GM12878 (cell line): ENCODE measurements around the gene MTFP1. TPM values are rescaled to one million over a fixed set of nuclear protein-coding genes. Genes with fewer than 3 reads are reported as not detected.

Source experiments
- ATAC-seq: fragments of 200-7000 bp; cut with Tn5 transposase; 3 replicates; pipeline ENCODE4 v1.9.1; 2020; ENCODE audit warnings: mild to moderate bottlenecking, moderate library complexity
- BruUV-seq: library from RNA; stranded (reverse); fragments of 400-500 nt; replicated peaks from 2 replicates; lab custom pipeline; 2021; lab: Mats Ljungman, UMichigan
- CTCF ChIA-PET: fragments of 300-600 bp; sonication (Branson Sonifier 250); formaldehyde crosslinking; extraction: SDS; loops from one replicate; lab custom pipeline; 2021; ENCODE audit warnings: inconsistent platforms; lab: Yijun Ruan, JAX
- POLR2A ChIA-PET: fragments of 350-600 bp; formaldehyde crosslinking; extraction: SDS; loops from one replicate; lab custom pipeline; 2021; ENCODE audit warnings: inconsistent platforms; lab: Charles Lee
- RAD21 ChIA-PET: fragments of 300-600 bp; sonication (Branson Sonifier 250); formaldehyde crosslinking; loops from one replicate; lab custom pipeline; 2023; ENCODE audit warnings: antibody characterized with exemption; ENCODE audit not compliant: unreplicated experiment; lab: Charles Lee
- SMC1A ChIA-PET: fragments of 300-600 bp; sonication (Branson Sonifier 250); formaldehyde crosslinking; loops from one replicate; lab custom pipeline; 2023; ENCODE audit not compliant: unreplicated experiment, uncharacterized antibody; lab: Charles Lee
- DNase-seq: peaks from one replicate; pipeline ENCODE4 v3.0.0-alpha.2; 2011; ENCODE audit warnings: low read depth, low spot score
- FAIRE-seq: peaks from 3 replicates; lab custom pipeline; 2011; peaks lifted over from hg19 to GRCh38; lab: Jason Lieb, UNC
- H2AFZ ChIP-seq: 2 replicates; pipeline ENCODE4 v1.6.0; 2011; ENCODE audit warnings: low read depth, low read length, control low read depth; ENCODE audit not compliant: control insufficient read depth
- H3K27ac ChIP-seq: 2 replicates; pipeline ENCODE4 v1.5.1; 2011; ENCODE audit warnings: control low read depth; ENCODE audit not compliant: control insufficient read depth, insufficient read depth
- H3K27me3 ChIP-seq, 2 experiments: replicated peaks in 1 of 2; 2 replicates each; pipeline versions ENCODE4 v1.6.0 to v1.6.1; 2011; ENCODE audit warnings: low read length in 1 of 2; ENCODE audit not compliant: control insufficient read depth in 2 of 2, insufficient read depth in 2 of 2
- H3K36me3 ChIP-seq, 2 experiments: 2 replicates each; pipeline ENCODE4 v1.5.1; 2011; ENCODE audit warnings: low read length in 1 of 2; ENCODE audit not compliant: control insufficient read depth in 2 of 2, insufficient read depth in 2 of 2
- H3K4me1 ChIP-seq: 2 replicates; pipeline ENCODE4 v1.6.1; 2011; ENCODE audit warnings: mild to moderate bottlenecking, low read length, moderate library complexity, mixed read lengths; ENCODE audit not compliant: control insufficient read depth, insufficient read depth
- H3K4me2 ChIP-seq: 2 replicates; pipeline ENCODE4 v1.6.0; 2011; ENCODE audit warnings: control low read depth; ENCODE audit not compliant: control insufficient read depth, insufficient read depth
- H3K4me3 ChIP-seq: fragments of 200-600 bp; sonication (generic); 2 replicates; pipeline ENCODE4 v1.5.1; 2016
- H3K79me2 ChIP-seq: 2 replicates; pipeline ENCODE4 v1.6.0; 2011; ENCODE audit warnings: low read length; ENCODE audit not compliant: control insufficient read depth, insufficient read depth
- H3K9ac ChIP-seq: 2 replicates; pipeline ENCODE4 v1.8.0; 2011; ENCODE audit warnings: low read length, control low read depth, mixed read lengths; ENCODE audit not compliant: control insufficient read depth, insufficient read depth
- H3K9me3 ChIP-seq: replicated peaks from 3 replicates; pipeline ENCODE4 v1.5.1; 2011; ENCODE audit warnings: mild to moderate bottlenecking, low read length; ENCODE audit not compliant: control insufficient read depth, insufficient read depth
- H4K20me1 ChIP-seq: 2 replicates; pipeline ENCODE4 v1.6.0; 2011; ENCODE audit not compliant: control insufficient read depth, insufficient read depth
- BMI1 ChIP-seq: fragments of 450-650 bp; IDR thresholded peaks from 2 replicates; pipeline ENCODE4 v1.6.1; 2016; ENCODE audit warnings: mild to moderate bottlenecking, moderate library complexity, borderline replicate concordance
- HDAC6 ChIP-seq: fragments of 200-600 bp; sonication (generic); IDR thresholded peaks from one replicate; pipeline ENCODE4 v1.8.0; 2017; ENCODE audit warnings: antibody characterized with exemption; ENCODE audit not compliant: unreplicated experiment
- JUNB ChIP-seq: IDR thresholded peaks from 2 replicates; pipeline ENCODE4 v1.6.1; 2016; ENCODE audit warnings: antibody characterized with exemption, mild to moderate bottlenecking
- JUND ChIP-seq: IDR thresholded peaks from 2 replicates; pipeline ENCODE4 v1.6.1; 2012; ENCODE audit warnings: low read depth, mild to moderate bottlenecking, low read length, improper control_type of control experiment, moderate library complexity
- MTA3 ChIP-seq: IDR thresholded peaks from 2 replicates; pipeline ENCODE4 v1.6.1; 2012; ENCODE audit warnings: low read length, inconsistent platforms, borderline replicate concordance
- TAF1 ChIP-seq: IDR thresholded peaks from 2 replicates; pipeline ENCODE4 v1.6.1; 2011; ENCODE audit warnings: mild to moderate bottlenecking, low read depth, low read length, borderline replicate concordance
- WRNIP1 ChIP-seq: IDR thresholded peaks from 2 replicates; pipeline ENCODE4 v1.6.1; 2011; ENCODE audit warnings: low read depth, low read length, improper control_type of control experiment, borderline replicate concordance
- ZNF274 ChIP-seq: IDR thresholded peaks from one replicate; pipeline ENCODE4 v1.8.0; 2011; ENCODE audit not compliant: insufficient read length, insufficient read depth
- WGBS: methylation state at CpG from one replicate; pipeline ENCODE4 v1.1.6; 2016; ENCODE audit warnings: low lambda C conversion rate; ENCODE audit not compliant: insufficient replicate concordance, insufficient coverage; ENCODE audit errors: missing lambda C conversion rate; 5-methylcytosine and 5-hydroxymethylcytosine counted together
- in situ Hi-C: fragments of 300-500 bp; cut with MboI; formaldehyde crosslinking; loops from 9 replicates; pipeline ENCODE4 v1.14.3; 2018; ENCODE audit warnings: mixed read lengths
- intact Hi-C: fragments of 100-400 bp; cut with micrococcal nuclease; formaldehyde crosslinking; loops from one replicate; pipeline ENCODE4 v1.14.2; 2022; ENCODE audit not compliant: unreplicated experiment
- polyA plus RNA-seq, 11 experiments: library from polyadenylated mRNA; depleted of rRNA in 4 of 11; unstranded in 6 of 11; stranded (reverse) in 5 of 11; fragments of >200 nt; fragmentation: Nextera tagmentation in 4 of 11; fragmentation: Illumina TruSeq in 1 of 11; extraction: Ambion mirVana in 4 of 11; extraction: Trizol in 1 of 11; gene quantifications; 1 replicate in 1 of 11; 2 replicates in 10 of 11; pipeline versions ENCODE4 v1.2.1 to v1.2.3, GENCODE V29; 2011 to 2016; ENCODE audit warnings: inconsistent platforms in 2 of 11, missing spikeins in 2 of 11, low read depth in 1 of 11
- total RNA-seq, 4 experiments: library from RNA; depleted of rRNA in 3 of 4; stranded (reverse); fragments of >200 nt in 3 of 4; fragmentation: Illumina TruSeq in 1 of 4; extraction: Trizol in 1 of 4; gene quantifications; 2 replicates each; pipeline versions ENCODE4 v1.2.1 to v1.2.3, GENCODE V29; 2013 to 2021
- TF ChIP-seq, protein P1 (sequence below): fragments of 450-650 bp; conservative IDR thresholded peaks from 2 replicates; pipeline ENCODE4 v1.6.1; 2017; ENCODE audit warnings: mild to moderate bottlenecking, moderate library complexity
- TF ChIP-seq, protein P2 (sequence below): IDR thresholded peaks from 2 replicates; pipeline ENCODE4 v1.6.1; 2011; ENCODE audit warnings: mild to moderate bottlenecking, low read depth, low read length, moderate library complexity; ENCODE audit not compliant: insufficient replicate concordance

The MTFP1 gene
- total and polyA plus RNA-seq, 10 of the 15 experiments (the other 5 are each of a cell fraction or from before 2014, with no cell fraction given), result 20.5 to 133 (median 59.8) TPM

DNA sequence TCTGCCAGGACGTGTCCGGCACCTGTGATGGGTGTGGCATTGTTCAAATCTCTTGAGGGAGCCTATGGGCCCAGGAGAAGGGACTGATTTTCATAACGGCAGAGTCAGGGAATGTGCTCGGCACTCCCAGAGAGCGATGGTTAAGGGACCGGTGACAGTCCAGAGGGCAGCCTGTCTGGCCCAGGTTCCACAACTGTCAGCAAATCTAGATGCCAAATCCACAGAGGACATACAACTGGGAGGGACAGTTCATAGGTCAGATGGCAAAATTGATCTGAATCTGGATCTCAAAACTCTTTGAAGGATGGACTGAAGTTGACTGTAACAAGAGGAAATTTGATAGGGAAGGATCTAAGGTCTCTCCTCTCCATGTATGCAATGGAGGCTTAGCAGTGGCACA is 21.3 kb upstream of the MTFP1 start:
- no peaks in the 10 kb centered on the region for H4K20me1 ChIP-seq
- in situ Hi-C loops, result no loop called here
- CTCF ChIA-PET, result interaction anchor here (2.7 kb wide), 1 partner anchor 11 kb away, joined by 12 read pairs; no protein-coding TSS in a partner anchor
- BruUV-seq, result no TSS peak
- no peak overlapping the region for H3K4me2 ChIP-seq
- H3K9ac ChIP-seq, result no peak overlapping the region
- no peaks in the 10 kb centered on the region for H3K27me3 ChIP-seq
- no peak overlapping the region for H3K27ac ChIP-seq
- 0 out of 2 replicates have a peak, but pooled peaks cover 5% of the 10 kb centered on the region for H3K4me1 ChIP-seq
- no peaks in the 10 kb centered on the region for H3K79me2 ChIP-seq
- RAD21 ChIA-PET, result no interaction called here
- intact Hi-C loops, result no loop called here
- H3K4me3 ChIP-seq, result no peak overlapping the region
- POLR2A ChIA-PET, result interaction anchor here (0.9 to 2.9 kb wide), 2 partner anchors 8 to 18 kb away, joined by 3 to 10 read pairs; no protein-coding TSS in a partner anchor
- H2AFZ ChIP-seq, result no peak overlapping the region
- FAIRE-seq, result no peak
- no peaks in the 10 kb centered on the region for H3K9me3 ChIP-seq
- TF ChIP-seq BMI1, result no peak
- TF ChIP-seq HDAC6, result no peak
- TF ChIP-seq ZNF274, result no peak
- TF ChIP-seq JUNB, result no peak
- no peak for TF ChIP-seq JUND
- no peaks in the 10 kb centered on the region; a peak in 1 of 4 replicates for H3K36me3 ChIP-seq
- WGBS, result 78% methylated on average over 6 of the region's 6 CpGs
- SMC1A ChIA-PET, result no interaction called here
- ATAC-seq, result no peak
- no peak for DNase-seq

DNA sequence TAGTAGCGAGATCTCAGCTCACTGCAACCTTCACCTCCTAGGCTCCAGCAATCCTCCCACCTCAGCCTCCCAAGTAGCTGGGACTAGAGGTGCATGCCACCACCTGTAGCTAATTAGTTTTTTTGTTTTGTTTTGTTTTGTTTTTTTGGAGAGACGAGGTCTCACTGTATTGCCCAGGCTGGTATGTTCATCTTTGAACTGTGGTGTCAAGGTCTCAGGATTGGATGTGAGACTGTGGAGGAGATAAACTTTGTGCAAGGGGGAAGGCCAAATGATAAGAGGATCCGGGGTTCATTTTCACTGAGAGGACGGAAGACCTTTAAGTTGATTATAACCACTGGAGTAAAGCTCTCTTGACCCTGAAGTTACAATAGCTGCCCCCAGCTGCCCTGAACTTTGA is 19.8 kb upstream of the MTFP1 start:
- CTCF ChIA-PET, result interaction anchor here (0.6 to 2.7 kb wide), 8 partner anchors 11 to 294 kb away, joined by 3 to 12 read pairs (median 3); partner anchors contain the start of gene RNF215
- POLR2A ChIA-PET, result interaction anchor here (0.9 to 2.9 kb wide), 2 partner anchors 13 to 17 kb away, joined by 3 to 10 read pairs; no protein-coding TSS in a partner anchor
- no peak overlapping the region for H3K27ac ChIP-seq
- H2AFZ ChIP-seq, result no peak overlapping the region
- in situ Hi-C loops (no loop called here), intact Hi-C loops (no loop called here)
- SMC1A ChIA-PET, result interaction anchor here (0.6 to 1.3 kb wide), 3 partner anchors 9 to 1552 kb away, joined by 4 to 5 read pairs (median 4); no protein-coding TSS in a partner anchor
- H3K4me2 ChIP-seq, result no peak overlapping the region
- no peak for ATAC-seq
- RAD21 ChIA-PET, result interaction anchor here (0.8 kb wide), 1 partner anchor 21 kb away, joined by 4 read pairs; no protein-coding TSS in a partner anchor
- no peaks in the 10 kb centered on the region; a peak in 1 of 4 replicates for H3K36me3 ChIP-seq
- DNase-seq, result no peak
- H3K4me1 ChIP-seq, result 0 out of 2 replicates have a peak, but pooled peaks cover 5% of the 10 kb centered on the region
- no peak for TF ChIP-seq TAF1
- TF ChIP-seq WRNIP1, result no peak
- TF ChIP-seq, protein P1, sequence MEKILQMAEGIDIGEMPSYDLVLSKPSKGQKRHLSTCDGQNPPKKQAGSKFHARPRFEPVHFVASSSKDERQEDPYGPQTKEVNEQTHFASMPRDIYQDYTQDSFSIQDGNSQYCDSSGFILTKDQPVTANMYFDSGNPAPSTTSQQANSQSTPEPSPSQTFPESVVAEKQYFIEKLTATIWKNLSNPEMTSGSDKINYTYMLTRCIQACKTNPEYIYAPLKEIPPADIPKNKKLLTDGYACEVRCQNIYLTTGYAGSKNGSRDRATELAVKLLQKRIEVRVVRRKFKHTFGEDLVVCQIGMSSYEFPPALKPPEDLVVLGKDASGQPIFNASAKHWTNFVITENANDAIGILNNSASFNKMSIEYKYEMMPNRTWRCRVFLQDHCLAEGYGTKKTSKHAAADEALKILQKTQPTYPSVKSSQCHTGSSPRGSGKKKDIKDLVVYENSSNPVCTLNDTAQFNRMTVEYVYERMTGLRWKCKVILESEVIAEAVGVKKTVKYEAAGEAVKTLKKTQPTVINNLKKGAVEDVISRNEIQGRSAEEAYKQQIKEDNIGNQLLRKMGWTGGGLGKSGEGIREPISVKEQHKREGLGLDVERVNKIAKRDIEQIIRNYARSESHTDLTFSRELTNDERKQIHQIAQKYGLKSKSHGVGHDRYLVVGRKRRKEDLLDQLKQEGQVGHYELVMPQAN, result no peak
- TF ChIP-seq, protein P2, sequence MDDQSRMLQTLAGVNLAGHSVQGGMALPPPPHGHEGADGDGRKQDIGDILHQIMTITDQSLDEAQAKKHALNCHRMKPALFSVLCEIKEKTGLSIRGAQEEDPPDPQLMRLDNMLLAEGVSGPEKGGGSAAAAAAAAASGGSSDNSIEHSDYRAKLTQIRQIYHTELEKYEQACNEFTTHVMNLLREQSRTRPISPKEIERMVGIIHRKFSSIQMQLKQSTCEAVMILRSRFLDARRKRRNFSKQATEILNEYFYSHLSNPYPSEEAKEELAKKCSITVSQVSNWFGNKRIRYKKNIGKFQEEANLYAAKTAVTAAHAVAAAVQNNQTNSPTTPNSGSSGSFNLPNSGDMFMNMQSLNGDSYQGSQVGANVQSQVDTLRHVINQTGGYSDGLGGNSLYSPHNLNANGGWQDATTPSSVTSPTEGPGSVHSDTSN, result no peak
- TF ChIP-seq MTA3, result no peak
- no peak overlapping the region for H3K9ac ChIP-seq
- H3K9me3 ChIP-seq, result no peaks in the 10 kb centered on the region
- H3K4me3 ChIP-seq, result no peak overlapping the region
- BruUV-seq, result no TSS peak
- WGBS, result 58% methylated on average over 4 of the region's 4 CpGs
- no peak for FAIRE-seq
- H3K79me2 ChIP-seq, result no peaks in the 10 kb centered on the region
- H3K27me3 ChIP-seq, result no peaks in the 10 kb centered on the region
- no peaks in the 10 kb centered on the region for H4K20me1 ChIP-seq
